Measurements from ENCODE around the gene SCYL1.

SCYL1 gene

DNA sequence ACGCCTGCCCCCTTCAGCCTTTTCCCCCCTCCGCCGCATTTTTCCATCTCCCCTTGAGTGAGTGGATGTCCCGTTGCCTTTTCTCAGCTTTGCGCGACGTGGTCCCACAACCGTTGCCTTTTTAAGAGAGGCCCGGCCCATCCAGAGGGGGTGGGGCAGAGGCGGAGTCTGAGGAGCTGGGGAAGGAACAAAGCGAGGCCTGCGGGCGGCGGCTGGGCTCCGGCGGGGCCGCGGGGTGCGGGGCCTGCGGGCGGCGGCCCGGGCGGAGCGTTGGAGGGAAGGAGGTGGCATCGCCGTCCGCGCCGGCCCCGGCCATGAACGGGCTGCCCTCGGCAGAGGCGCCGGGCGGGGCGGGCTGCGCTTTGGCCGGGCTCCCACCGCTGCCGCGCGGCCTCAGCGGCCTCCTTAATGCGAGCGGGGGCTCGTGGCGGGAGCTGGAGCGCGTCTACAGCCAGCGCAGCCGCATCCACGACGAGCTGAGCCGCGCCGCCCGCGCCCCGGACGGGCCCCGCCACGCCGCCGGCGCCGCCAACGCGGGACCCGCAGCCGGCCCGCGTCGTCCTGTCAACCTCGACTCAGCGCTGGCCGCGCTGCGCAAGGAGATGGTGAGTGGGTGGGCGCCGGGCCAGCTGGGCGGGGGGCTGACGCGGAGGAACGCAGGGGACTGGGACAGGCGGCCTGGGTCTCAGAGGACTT, 47.6 kb downstream of the SCYL1 start, which contains the start of gene FAM89B:
Gene FAM89B, plus strand, starts transcription at position 183 of the 696 bp plus-strand sequence. Its CDS starts 132 bp downstream, at position 315.
- ChIA-PET CTCF (interaction anchor here (0.8 to 4.8 kb wide), 19 partner anchors 9 to 490 kb away, joined by 3 to 67 read pairs (median 4); partner anchors contain the start of genes MUS81, PCNX3 and SIPA1), POLR2A (interaction anchor here (0.5 to 1.6 kb wide), 4 partner anchors 15 to 239 kb away, joined by 3 to 6 read pairs (median 4); partner anchors contain the start of genes DPF2, NEAT1 and PCNX3)
- peak; percentile 81 for DNase-seq (ENCODE audit: extremely low spot score)
- TF ChIP-seq, protein P1, sequence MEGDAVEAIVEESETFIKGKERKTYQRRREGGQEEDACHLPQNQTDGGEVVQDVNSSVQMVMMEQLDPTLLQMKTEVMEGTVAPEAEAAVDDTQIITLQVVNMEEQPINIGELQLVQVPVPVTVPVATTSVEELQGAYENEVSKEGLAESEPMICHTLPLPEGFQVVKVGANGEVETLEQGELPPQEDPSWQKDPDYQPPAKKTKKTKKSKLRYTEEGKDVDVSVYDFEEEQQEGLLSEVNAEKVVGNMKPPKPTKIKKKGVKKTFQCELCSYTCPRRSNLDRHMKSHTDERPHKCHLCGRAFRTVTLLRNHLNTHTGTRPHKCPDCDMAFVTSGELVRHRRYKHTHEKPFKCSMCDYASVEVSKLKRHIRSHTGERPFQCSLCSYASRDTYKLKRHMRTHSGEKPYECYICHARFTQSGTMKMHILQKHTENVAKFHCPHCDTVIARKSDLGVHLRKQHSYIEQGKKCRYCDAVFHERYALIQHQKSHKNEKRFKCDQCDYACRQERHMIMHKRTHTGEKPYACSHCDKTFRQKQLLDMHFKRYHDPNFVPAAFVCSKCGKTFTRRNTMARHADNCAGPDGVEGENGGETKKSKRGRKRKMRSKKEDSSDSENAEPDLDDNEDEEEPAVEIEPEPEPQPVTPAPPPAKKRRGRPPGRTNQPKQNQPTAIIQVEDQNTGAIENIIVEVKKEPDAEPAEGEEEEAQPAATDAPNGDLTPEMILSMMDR (IDR thresholded peaks at IDR 0.05; ENCODE audit: control extremely low read depth, extremely low read depth, low read depth, missing control alignments): no peak

DNA sequence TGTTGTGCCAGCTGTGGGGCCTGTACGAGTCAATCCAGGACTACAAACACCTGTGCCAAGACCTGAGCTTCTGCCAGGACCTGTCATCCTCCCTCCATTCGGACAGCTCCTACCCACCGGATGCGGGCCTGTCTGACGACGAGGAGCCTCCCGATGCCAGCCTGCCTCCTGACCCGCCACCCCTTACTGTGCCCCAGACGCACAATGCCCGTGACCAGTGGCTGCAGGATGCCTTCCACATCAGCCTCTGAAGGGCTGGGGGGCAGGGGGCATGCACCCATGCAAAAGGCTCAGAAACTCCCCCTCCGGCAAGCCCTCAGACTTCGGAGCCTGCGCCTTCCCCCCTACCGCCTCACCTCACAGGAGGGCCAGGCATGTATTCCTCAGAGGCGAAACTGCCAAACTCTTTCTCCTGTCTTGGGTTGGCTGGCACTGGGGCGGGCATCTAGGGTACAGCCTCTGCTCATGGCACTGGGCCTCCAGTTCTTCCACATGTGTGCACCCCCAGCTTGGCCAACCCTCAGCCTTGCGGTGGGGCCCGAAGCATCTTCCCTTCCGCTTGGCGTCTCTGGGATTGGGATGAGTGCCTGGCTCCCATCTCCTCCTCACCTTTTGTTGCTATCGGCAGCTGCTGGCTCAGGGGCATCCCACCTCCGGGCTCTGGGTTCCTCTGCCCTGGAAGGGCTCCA, 48.7 kb downstream of the SCYL1 start:
- ChIA-PET POLR2A (interaction anchor here (1.0 to 1.6 kb wide), 3 partner anchors 14 to 151 kb away, joined by 4 to 6 read pairs (median 4); partner anchors contain the start of genes NEAT1 and PCNX3), CTCF (interaction anchor here (0.7 to 4.8 kb wide), 17 partner anchors 8 to 286 kb away, joined by 3 to 67 read pairs (median 4); partner anchors contain the start of genes MUS81, PCNX3 and SIPA1)
- no peak for DNase-seq (ENCODE audit: extremely low spot score)
- TF ChIP-seq, protein P1 (IDR thresholded peaks at IDR 0.05; ENCODE audit: control extremely low read depth, extremely low read depth, low read depth, missing control alignments): no peak

DNA sequence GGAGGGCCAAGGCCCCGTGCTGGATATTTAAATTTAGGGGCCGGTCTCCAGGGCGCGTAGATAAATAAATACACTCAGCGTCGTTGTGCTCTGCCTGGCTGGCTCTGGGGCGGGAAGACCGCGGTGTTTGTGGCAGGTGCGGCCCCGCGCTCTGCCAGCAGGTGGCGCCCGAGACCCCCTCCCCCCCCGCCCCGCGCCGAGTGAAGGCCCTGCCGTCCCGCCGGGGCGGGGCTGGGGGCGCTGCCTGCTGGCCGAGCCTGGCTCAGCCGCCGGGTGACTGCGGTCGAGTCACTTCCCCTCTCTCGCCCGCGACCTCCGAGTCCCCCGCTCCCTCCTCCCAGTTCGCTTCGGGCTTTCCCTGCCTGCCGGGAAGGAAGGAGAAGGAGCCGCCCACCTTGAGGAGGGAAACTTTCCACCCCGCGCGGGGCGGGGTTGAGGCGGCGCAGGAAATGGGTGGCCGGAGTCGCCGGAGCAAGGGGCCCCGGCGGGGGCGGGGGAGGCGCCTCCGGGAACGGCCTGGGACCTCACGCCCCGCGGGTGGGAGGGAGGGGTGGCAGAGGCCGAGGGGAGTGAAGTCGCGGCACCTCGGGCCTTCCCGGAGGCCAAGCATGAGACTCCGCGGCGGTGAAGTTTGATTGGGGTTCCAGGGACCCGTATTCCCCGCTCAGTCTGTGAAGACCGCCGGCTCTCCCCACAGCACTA, 49.4 kb downstream of the SCYL1 start:
- ChIA-PET POLR2A (interaction anchor here (1.6 kb wide), 1 partner anchor 41 kb away, joined by 4 read pairs; the partner anchor contains the start of gene PCNX3), CTCF (interaction anchor here (0.7 to 22.1 kb wide), 12 partner anchors 13 to 158 kb away, joined by 3 to 351 read pairs (median 6); partner anchors contain the start of genes KCNK7, MAP3K11, PCNX3 and SIPA1)
- TF ChIP-seq, protein P1 (IDR thresholded peaks at IDR 0.05; ENCODE audit: control extremely low read depth, extremely low read depth, low read depth, missing control alignments): peak; percentile 72
- peak; percentile 94 for DNase-seq (ENCODE audit: extremely low spot score)

DNA sequence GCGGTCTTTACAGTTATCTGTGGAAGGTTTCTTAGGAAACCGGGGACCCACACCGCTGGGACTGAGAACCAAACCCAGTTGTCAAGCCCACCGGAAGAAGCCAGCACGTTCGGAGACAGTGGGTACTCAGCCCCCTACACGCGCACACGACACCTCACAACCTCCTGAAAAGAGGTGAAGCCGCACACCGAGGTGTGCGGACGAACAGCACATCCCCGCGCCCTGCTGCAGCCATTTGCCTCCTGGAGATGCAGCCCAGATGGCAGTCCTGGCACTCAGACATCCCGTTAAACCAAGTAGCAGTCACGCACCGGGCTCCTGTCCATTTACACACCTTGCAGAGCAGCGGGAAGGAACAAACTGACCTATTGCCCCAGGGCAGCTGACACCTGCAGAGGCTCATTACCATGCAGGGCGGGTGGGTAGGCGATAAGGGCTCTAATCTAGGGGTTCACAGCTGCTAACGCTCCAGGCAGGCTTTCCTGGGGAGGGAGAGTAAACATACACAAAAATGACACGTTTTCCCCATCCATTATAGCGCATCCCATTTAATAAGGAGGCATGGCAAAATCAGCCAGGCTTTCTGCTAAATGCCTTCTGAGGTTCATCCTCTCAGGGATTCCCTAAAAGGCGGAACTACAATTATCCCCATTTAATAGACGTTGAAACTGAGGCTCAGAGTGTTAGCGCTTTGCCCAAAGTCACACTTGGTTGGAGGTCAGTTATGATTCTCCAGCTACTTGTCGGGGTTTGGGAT, 50.1 kb downstream of the SCYL1 start:
- CTCF ChIA-PET: interaction anchor here (1.3 to 22.1 kb wide), 5 partner anchors 9 to 159 kb away, joined by 3 to 351 read pairs (median 12); partner anchors contain the start of genes KCNK7, MAP3K11 and PCNX3
- no peak for DNase-seq (ENCODE audit: extremely low spot score)
- TF ChIP-seq, protein P1 (IDR thresholded peaks at IDR 0.05; ENCODE audit: control extremely low read depth, extremely low read depth, low read depth, missing control alignments): no peak
- POLR2A ChIA-PET: interaction anchor here (1.1 to 2.4 kb wide), 3 partner anchors 11 to 152 kb away, joined by 5 to 8 read pairs (median 5); partner anchors contain the start of gene NEAT1

DNA sequence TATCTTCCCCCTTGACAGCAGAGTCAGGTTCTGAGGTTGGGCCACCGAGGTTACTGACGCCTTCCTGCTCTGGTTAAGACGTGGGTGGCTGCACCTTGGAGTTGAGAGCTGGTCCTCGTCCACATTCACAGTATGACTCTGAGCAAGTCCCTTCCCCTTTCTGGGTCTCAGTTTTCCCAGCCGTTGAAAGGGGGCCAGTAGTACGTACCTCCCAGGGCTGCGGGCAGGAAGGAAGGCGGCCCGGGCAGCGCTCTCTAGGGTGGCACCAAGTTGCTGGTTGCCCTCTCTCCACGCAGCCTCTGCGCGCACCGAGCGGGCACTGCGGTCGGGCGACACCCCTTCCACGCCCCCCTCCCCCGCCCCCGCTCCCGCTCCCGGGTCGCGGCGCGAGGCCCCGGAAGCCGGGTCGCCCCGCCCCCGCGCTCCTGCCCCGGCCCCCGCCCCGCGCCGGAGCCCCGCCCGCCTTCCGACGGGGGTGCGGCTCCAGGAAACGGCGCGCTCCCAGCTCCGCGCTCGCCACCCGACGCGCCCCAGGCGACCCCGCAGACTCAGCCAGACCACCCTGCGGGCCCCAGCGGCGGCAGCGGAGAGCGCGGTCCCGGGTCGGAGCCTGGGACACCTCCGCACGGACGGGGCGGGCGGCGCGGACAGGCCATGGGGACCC, 50.8 kb downstream of the SCYL1 start, which contains the start of gene EHBP1L1:
Gene EHBP1L1, plus strand, starts transcription at position 486 of the 664 bp plus-strand sequence. CDS start 250 bp downstream, outside the sequence.
- peak; percentile 88 for DNase-seq (ENCODE audit: extremely low spot score)
- ChIA-PET POLR2A (interaction anchor here (1.1 to 2.4 kb wide), 4 partner anchors 11 to 153 kb away, joined by 5 to 9 read pairs (median 6); partner anchors contain the start of gene NEAT1), CTCF (interaction anchor here (1.3 to 22.1 kb wide), 6 partner anchors 9 to 159 kb away, joined by 3 to 351 read pairs (median 10); partner anchors contain the start of genes KCNK7, MAP3K11 and PCNX3)
- TF ChIP-seq, protein P1 (IDR thresholded peaks at IDR 0.05; ENCODE audit: control extremely low read depth, extremely low read depth, low read depth, missing control alignments): no peak

All from GM10248 (cell line).